Left kidney (tissue), 2 donors: ENCODE data around the gene TSFM. TPM values are rescaled to one million over a fixed set of nuclear protein-coding genes. Genes with fewer than 3 reads are reported as not detected.
"Not testable (repeated sequence)": the region's sequence is repeated elsewhere in the genome, so short reads cannot be mapped to it uniquely, and the experiment has no call there.

ENCODE experiments used
- DNase-seq: peaks from one replicate; pipeline ENCODE4 v3.0.0-alpha.2; 2013
- polyA plus RNA-seq: library from polyadenylated mRNA; unstranded; fragments of 120-200 nt; gene quantifications from one replicate; pipeline ENCODE4 v1.2.1, GENCODE V29; 2013; ENCODE audit not compliant: insufficient read length

TSFM gene
- polyA plus RNA-seq, 1 donor = 46.3 TPM

DNA sequence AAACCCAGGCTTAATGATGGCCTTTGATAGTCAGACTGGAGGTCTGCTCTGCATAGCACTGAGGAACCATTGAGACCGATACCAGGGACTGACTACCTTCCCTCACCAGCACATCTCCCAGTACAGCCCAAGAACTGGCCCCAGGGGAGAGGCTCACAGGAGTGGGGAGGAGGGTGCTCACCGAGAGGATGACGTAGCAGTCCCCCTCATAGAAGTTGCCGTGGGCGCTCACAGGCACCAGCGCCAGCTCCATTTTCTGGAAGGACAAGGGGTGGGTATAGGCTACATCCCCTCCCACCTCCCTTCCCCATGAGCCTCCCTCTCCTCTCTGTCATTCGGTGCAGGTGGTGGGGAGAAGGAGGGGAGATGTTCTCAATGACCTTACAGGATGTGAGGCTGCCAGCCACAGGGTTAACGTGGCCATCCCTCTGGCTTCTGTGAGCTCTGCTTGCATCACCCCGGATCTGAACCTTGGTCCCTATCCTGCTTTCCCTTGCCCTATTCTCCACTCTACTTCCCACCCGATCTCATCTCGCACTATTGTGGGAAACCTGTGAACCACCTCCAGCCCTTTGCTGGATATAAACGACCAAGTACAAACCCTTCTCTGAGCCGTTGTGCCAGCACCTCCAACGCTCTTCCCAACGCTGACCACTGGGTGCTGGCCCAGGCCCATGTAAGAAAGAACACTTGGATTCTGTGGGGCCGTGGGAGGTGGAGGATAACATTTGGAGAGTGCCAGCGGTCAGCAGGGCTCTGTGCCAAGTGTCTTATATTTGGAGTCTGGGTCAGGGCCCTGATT, 31.6 kb downstream of the TSFM start:
- DNase-seq = no peak

DNA sequence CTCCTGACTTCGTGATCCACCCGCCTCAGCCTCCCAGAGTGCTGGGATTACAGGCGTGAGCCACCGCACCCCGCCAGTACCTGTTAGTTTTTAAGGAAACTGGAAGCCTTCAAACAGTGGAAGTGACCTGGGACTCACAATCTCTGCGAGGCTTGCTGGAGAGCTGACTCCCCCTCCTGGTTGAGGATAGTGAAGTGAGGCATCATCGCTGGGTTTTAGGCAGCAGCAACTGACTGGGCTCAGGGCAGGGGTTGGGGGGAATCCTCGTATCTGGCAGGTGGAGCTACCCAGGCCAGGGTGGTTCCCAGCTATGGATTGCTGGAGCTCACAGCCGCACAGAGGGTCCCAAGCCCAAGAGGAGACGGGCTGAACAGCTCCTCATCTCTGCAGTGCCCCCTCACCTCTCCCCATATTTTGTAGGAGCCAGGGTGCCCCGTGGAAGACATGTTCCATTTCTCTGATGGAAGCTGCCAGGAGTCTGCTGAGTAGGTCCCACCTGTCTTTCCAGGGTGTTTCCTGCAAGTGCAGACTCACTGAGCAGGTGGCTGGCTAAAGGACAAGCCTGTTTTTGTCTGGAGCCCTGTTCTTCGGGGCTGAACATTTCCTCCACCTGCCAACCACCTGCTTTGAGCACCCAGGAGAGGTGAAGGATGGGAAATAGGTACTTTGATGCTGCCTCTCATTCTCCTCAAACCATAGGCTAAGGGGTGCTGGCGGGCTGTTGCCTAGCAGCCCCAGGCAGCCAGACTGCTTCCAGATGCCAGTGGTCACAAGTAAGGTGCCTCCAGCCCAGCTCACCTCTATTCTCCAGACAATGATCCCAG, 32.8 kb downstream of the TSFM start:
- no peak for DNase-seq

DNA sequence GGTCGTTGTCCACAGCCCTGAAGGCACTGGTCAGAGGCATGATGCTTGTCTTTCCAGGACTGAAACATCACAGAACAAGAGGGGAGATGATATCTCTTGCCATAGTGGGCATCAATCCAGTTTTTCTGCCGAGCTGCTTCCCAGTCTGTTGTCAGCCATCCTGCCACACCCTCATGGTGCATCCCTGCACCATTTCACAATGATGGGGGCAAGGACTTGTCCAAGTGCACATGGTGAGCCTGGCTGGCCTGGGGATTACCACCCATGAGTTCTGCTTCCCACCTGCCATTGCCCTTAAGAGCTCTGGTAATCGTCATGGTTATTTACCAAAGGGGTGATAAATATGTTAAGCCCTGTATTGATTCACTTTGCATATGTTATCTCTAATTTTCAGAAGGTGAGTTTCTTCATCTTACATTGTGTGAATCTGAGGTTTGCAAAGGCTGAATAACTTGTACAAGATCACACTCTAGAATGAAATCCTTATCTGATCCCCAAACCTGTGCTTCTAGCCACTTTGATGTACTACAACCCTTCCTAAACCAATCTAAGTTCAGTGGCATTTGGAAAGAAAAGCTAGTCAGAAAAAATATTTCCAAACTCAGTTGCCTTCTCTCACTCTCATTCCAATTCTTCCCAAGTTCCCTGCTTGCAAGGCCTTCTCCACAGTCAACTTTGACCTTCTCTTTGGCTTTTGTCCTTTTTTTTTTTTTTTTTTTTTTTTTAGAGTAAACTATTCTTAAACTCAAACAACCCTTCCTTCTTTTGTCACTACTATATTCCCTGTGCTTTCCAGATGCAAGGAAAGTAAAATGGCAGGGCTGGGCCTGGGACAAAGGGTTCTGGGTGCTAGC, 33.6 kb downstream of the TSFM start:
- DNase-seq = no peak

DNA sequence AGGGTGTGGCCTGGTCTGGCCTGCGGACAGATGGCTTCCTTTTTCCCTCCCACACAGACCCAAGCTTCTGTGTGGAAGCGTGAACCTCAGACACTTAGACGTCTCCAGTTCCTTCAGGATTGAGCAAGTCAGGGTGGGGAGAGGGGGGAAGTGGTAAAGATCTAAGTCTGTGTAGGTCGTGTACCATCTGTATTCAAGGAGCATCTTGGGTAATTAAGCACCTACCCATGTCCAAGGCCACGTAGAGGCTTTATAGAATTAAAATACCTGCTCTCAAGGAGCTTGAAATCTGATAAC, 34.2 kb downstream of the TSFM start:
- DNase-seq = no peak

DNA sequence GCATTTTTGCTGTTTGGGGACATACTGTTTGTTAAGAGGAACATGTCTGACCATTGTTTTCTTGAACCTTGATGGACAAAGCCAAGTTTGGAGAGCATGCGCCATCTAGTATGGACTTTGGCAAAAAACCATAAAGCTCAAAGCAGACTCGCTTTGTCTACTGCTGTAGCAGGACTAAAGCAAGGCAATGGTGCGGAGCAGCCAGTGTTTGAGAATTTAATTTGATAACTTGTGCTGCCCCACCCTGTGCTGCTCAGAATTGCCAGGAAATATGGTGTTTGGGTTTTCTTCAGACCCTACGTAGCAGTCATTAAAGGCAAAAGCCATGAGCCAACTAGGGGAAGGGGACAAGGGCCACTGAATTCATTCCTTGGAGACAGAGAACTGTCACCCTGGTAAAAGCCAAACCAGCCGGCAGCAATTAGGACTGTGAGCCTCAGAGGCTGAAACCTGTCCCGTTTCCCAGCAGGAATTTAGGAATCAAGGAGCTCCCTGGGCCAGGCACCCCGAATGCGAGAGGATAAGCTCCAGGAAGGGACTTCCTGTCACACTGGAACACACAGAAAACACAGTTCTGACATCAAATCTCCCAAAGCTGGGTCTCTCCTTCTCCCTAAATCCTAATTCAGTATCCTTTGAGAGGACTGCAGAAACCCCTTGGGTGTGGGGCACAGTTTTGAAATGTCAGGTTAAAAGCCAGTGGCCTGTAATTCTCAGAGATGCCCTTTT, 34.8 kb downstream of the TSFM start:
- no peak for DNase-seq

DNA sequence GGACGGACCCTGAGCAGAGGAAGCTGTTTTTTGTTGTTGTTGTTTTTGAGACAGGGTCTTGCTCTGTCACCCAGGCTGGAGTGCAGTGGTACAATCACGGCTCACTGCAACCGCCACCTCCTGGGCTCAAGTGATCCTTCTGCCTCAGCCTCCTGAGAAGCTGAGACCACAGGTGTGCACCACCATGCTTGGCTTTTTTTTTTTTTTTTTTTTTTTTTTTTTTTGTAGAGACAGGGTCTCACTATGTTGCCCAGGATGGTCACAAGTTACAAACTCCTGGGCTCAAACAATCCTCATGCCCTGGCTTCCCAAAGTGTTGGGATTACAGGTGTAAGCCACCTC, 35.4 kb downstream of the TSFM start:
- not testable (repeated sequence) for DNase-seq

DNA sequence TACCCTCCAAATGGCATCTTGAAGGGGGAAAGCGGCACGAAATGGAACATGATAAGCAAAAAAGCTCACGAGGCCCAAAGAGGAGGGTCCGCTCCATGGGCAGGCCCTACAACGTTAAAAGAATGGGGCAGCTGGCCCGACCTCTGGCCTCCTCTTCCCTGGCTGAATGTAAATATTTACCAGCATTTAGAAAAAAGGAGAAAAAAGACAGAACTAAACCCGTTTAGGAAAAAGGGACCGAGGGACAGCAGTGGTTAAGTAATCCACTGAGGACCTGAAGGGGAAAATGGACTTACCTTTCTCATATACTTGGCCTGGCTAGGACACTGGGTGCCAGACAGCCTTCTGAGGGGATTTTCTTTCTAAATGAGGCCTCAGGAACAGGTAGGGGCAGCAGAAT, 37.5 kb downstream of the TSFM start:
- not testable (repeated sequence) for DNase-seq

DNA sequence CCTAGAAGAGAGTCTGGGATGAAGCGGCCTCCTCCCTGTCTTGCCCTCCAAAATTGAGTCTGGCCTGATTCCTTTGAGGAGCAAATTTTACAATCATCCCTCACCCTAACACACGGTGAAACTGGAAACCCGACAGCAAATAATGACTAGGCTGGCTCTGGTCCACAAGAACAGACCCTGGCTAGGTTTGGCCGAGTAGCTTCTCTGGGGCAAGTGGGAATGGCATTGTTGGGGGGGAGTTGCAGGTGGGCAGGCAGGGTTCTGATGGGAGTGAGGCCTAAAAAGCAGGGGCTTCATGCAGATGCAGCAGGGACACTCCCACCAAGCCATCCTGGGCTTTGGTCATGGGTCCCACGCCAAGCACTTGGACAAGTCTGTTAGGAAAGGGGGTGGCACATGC, 38.4 kb downstream of the TSFM start:
- not testable (repeated sequence) for DNase-seq

DNA sequence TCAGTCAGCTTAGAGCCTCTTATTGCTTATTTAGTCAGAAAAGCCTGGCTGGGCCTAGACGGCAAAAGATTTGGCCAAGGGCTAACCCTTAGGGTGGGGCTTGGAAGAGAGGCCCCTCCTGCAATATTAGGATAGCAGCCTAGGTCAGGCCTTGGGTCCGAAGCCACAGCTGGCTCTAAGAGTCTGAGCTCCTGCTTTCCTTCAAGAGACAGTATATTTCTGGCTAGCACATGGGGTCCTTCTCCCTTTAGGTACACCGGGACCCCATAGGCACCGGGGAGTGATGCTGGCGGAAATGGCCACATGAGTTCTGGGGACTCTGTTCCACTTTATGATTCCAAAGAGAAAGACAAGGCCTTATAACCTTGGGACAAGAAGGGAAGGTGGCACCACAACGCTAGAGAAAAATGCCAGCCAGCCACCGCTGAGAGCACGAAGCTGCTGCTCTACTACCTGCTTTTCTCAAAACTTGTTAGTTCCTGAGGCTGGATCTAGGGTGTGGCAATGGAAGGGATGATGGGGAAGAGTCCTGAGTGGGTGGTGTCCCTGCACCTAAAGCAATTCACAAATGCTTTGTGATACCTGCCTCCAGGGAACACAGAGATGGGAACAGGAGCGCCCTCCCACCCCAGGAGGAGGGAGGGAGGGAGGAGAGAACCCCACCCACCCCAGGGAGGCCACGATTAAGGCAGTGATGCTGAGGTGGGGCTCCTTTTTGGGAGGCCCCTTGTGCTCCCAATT, 39.1 kb downstream of the TSFM start:
- DNase-seq = no peak

DNA sequence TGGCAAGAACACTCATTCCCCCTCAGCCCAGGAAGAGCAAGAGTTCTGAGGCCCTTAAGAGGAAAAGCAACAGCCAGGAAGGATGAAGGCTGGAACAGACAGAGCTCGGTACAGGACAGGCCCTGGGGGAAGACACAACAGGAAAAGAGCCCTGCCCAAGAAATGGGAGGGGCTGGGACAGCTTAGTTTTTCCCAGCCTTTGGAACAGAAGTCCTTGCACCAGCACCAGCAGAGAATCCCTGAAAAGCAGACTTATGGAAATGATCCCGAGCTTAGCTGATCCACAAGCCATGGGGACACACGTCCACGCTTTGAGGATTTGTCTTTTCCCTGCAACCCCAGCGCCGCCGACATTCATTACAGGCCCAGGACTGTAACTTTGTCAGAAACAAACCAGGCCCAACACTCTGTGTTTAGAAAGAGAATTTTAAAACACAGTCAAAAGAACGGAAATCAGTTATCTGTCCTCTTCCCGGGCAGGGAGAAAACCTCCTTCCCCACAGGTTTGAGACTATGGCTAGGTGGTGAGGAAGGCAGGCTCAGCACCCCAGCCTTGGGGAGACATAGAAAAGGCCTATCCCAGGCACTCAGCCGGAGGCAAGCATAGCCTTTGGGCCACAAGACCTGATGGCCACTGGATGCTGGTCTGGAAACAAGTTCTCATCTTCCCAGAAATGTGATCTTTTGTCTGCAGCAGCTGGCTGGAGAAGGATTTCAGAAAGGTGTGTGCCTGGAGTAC, 40.0 kb downstream of the TSFM start:
- no peak for DNase-seq

DNA sequence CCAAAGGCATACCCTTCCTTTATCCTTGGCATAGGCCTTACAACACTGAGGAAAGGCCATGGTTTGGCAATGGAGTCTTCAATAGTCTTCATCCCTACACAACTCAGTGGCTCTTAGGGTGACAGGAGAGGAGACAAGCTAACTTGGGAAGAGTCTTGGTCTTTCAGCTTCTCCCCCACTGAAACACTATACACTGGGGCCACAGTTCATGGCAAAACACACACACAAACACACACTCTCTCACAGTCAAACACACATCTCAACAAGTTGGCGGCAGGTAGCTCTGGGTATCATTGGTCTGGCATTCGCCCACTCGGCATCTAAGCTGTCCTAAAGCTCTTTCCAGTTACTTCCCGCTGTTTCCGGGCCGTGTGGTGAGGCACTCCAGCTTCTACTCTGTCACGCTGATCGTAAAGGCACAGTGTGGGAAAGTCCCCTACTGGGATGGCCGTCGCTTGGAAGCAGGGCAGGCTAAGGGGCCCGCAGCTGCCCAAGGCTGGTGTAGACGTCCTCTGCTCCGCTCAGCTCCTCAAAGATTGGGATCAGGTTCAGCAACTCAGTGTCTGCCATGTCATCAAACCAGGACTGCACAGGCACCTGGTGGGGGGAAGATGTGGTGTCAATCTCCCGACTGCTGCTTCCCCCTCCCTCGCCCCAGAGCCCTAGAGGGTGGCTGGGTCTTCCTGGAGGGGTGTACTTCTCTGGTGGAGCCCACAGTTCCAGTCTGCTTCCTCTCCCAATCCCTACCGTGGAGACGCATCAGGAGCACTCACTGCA, 40.7 kb downstream of the TSFM start:
- DNase-seq = no peak

DNA sequence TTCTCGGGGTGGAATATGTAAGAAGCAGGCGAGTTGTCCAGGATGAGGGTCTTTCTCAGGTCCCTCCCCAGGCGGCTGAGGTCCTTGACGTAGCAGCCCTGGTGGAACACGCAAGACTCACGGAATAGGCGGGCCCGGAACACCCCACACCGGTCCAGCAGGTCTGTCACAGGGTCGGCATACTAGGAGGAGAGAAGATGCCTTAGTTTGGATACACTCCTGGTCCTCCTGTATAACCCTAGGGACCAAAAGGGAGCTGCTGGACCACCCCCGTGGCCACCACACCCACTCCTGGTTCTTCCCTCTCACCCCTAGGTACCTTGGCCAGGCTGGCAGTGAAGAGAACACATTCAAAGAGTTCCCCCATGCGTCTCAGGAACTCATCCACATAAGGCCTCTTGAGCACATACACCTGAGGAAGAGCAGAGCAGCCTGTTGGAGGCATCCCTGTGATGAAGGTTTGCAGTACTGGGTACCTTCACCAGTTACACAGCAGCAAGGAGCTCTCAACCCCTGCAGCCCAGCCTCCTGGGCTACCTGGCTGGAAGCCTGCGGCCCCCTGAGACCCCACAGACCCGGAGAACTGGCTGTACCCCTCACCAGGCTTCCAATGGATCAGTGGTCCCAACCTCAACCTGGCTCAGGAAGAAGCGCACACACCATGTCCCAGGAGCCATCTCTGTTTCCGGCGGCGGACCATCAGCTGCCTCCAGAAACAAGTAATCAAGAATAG, 41.5 kb downstream of the TSFM start:
- DNase-seq = no peak

DNA sequence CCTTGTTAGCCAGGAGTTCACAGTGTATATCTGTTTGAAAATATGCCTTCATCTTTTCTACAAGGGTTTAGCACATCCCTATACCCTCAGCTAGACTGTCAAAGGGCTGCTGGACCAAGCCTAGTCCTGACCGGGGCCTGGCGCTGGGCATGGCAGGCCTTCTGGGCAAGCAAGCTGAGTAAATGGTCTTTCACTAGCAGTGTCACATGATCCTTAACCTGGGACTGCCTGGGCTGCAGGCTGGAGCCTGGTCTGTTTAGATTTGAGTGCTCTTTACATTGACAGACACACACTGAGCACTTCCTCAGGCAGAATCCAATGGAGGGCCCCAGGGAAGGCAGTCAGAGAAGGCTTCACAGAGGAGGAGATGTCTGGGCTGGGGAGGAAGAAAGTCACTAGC, 42.9 kb downstream of the TSFM start:
- no peak for DNase-seq

DNA sequence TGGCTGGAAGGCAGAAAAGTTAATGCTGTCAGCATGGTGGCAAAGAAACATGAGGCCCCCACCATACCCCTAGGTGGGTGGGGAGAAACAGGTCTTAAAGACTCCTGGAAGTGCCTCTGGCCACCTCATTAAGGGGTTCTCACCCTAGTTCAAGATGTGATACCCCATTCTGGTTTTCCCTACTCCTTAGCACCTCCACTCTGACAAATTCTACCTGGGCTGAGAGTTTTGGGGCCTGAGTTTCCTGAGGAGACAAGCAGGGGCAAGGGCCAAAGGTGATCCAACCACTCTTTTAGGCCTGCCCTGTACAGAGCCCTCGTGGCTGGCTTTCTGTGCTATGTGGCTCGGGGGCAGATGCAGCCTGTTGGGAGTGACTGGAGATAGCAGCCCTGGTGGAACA, 43.8 kb downstream of the TSFM start:
- DNase-seq = no peak

DNA sequence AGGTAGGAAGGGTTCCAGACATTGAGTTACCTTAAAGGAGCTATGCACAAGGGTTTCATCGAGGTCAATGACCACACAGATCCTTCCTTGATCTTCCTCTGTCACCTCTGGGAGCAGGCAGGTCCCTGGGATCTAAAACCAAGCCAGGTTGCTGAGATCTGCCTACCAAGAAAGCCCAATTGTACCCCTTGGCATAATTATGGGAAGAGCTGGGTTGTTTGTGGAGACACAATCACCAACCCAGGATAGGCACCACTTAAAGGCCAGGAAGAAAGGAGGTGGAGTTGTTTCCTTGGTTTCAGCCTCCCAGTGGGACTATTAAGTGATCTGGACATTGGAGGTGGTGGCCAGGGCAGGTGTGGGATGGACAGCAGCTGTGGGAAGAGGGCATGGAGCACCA, 44.4 kb downstream of the TSFM start:
- no peak for DNase-seq

DNA sequence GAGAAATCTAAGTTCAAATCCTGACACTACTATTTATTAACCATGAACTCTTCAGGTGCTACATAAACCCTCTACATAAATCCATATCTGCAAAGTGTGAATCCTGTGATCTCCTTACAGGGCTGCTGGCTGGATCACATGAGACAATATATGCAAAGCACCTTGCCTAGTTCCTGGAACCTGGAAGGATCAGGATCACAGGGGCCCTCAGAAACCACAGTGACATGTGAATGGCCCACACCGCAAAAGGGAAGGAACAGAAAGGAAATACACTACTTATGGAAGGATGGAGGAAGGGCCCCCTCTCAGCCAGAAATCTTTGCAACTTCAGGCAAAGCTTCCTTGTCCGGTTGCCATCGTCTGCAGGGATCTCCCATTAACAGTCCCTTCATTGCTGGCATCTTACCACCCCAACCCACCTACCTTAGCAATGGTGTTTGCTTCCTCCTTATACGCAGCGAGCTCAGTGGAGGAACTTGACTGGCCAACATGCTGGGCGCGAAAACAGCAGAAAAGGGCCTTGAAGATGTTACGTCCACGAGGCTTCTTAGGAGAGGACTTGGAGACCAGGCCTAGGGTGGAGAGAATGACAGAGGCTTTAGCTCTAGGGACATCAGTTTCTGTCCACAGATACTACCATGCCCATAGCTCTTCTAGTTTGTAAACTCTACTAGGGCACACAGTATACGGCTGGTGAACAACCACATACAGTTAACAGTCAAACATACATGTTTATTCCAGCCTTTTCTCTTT, 46.6 kb downstream of the TSFM start:
- no peak for DNase-seq

DNA sequence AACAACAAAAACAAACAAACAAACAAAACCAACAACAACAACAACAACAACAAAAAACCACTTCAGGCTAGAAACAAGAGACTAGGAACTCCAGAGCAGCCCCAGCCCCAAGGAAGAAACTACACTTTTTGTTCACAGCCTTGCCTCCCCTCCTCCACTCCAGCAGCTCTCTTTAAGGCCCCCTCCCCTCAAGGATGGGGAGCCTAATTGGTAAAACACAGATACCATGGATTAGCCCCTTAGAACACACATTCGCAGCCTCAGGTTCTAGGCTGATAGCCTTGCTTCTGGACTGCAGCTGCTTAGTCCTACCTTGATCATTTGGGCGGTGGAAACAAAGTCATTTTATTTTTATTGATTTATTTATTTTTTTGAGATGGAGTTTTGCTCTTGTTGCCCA, 47.8 kb downstream of the TSFM start:
- no peak for DNase-seq

DNA sequence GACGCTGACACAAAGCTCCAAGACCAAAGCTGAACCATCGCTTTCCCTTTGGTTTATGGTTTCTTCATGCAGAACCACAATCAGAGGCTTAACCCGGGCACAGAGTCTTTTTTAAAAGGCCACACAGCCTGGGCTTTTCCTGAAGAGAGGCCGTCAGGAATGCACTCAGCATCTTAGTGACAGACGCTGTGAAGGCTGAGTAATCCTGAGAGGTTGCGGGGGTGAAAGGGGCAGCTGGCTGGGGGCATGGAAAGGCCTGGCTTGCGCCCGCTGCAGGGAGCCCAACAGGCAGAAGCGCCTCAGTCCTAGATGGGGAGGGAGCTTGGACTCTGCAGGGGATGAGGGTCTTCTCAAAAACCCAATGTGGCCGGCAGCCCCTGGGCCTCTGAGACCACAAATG, 50.4 kb downstream of the TSFM start:
- DNase-seq = no peak
